ENCODE data around the gene HDHD3.

DNA sequence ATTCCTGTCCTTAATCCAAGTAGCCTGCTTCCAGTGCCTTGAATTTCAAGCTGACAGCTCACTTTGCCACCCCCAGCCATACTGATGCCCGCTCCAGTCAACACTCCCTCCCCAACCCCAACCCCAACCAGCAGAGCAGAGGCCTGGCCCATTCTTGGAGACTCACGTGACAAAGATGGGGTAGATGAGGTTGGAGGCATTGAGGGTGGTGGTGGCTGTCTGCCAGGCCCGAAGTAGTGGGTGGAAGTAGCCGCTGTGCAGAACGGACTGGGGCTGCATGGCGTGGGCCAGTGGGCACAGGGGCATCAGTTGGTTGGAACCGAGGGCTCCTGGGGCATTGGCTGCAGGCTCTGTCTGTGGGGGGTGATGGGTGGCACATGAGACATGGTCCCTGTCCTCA lies 16.5 kb upstream of the HDHD3 start:
- TF ChIP-seq, protein P1, sequence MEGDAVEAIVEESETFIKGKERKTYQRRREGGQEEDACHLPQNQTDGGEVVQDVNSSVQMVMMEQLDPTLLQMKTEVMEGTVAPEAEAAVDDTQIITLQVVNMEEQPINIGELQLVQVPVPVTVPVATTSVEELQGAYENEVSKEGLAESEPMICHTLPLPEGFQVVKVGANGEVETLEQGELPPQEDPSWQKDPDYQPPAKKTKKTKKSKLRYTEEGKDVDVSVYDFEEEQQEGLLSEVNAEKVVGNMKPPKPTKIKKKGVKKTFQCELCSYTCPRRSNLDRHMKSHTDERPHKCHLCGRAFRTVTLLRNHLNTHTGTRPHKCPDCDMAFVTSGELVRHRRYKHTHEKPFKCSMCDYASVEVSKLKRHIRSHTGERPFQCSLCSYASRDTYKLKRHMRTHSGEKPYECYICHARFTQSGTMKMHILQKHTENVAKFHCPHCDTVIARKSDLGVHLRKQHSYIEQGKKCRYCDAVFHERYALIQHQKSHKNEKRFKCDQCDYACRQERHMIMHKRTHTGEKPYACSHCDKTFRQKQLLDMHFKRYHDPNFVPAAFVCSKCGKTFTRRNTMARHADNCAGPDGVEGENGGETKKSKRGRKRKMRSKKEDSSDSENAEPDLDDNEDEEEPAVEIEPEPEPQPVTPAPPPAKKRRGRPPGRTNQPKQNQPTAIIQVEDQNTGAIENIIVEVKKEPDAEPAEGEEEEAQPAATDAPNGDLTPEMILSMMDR (IDR thresholded peaks at IDR 0.05) = no peak
- TF ChIP-seq POLR2A (IDR thresholded peaks at IDR 0.05) = no peak
- TF ChIP-seq EP300 (IDR thresholded peaks at IDR 0.05) = no peak

Data from suprapubic skin (tissue), 3 donors.